Right cardiac atrium (tissue), 5 donors: ENCODE measurements around the gene IPO11. TPM values are rescaled to one million over a fixed set of nuclear protein-coding genes. Genes with fewer than 3 reads are reported as not detected.
"Not testable (repeated sequence)": the region's sequence is repeated elsewhere in the genome, so short reads cannot be mapped to it uniquely, and the experiment has no call there.

Source experiments
- ATAC-seq, 2 donors: fragments of 200-7000 bp; cut with Tn5 transposase; one replicate each; pipeline versions ENCODE4 v1.8.0 to v1.9.1; 2020; ENCODE audit warnings: moderate library complexity in 2 of 2, mild to moderate bottlenecking in 1 of 2
- DNase-seq, 3 donors: peaks; one replicate each; pipeline ENCODE4 v3.0.0-alpha.2; 2020
- H3K27ac ChIP-seq: one replicate; pipeline ENCODE4 v1.5.1; 2013; ENCODE audit warnings: mild to moderate bottlenecking, low read length, control low read depth, moderate library complexity
- H3K27me3 ChIP-seq: one replicate; pipeline ENCODE4 v1.6.1; 2013; ENCODE audit not compliant: control insufficient read depth, insufficient read depth
- H3K4me1 ChIP-seq: one replicate; pipeline ENCODE4 v1.6.1; 2013; ENCODE audit warnings: low read length; ENCODE audit not compliant: control insufficient read depth, insufficient read depth
- H3K4me3 ChIP-seq: one replicate; pipeline ENCODE4 v1.5.1; 2013; ENCODE audit warnings: low read length, control low read depth
- H3K9me3 ChIP-seq: one replicate; pipeline ENCODE4 v1.6.1; 2013; ENCODE audit warnings: low read length; ENCODE audit not compliant: control insufficient read depth
- WGBS: extraction: QIAGEN DNeasy Blood & Tissue Kit; methylation state at CpG from one replicate; pipeline ENCODE4 v1.1.7; 2013; 5-methylcytosine and 5-hydroxymethylcytosine counted together
- intact Hi-C, 4 donors: fragments of 100-400 bp; cut with DNase I; formaldehyde crosslinking; loops; one replicate each; pipeline versions ENCODE4 v1.11.0 to v1.14.0; 2022 to 2023
- polyA plus RNA-seq: library from polyadenylated mRNA; stranded (reverse); fragments of 200-250 nt; gene quantifications from one replicate; pipeline ENCODE4 v1.2.3, GENCODE V29; 2013
- total RNA-seq, 4 donors: library from RNA; stranded (reverse); fragmentation: NEBNext Ultra II Directional; extraction: Animal tissue kit (Norgen Biotek cat#: 25700); gene quantifications; one replicate each; pipeline ENCODE4 v1.2.1, GENCODE V29; 2021
- donor health status: healthy with polysubstance abuse.
- donor health status: DM: no; HTN: yes; CAD: no.
- donor health status: DM: no; HTN: no; CAD: no.
- donor health status: DM: no; HTN: yes; CAD: no; lungs with severe emphysema.
- donor health status: DM: yes; HTN: yes; CAD: no.

The IPO11 gene
- total and polyA plus RNA-seq, 5 donors: 10.2 to 37.4 (median 30.3) TPM

DNA sequence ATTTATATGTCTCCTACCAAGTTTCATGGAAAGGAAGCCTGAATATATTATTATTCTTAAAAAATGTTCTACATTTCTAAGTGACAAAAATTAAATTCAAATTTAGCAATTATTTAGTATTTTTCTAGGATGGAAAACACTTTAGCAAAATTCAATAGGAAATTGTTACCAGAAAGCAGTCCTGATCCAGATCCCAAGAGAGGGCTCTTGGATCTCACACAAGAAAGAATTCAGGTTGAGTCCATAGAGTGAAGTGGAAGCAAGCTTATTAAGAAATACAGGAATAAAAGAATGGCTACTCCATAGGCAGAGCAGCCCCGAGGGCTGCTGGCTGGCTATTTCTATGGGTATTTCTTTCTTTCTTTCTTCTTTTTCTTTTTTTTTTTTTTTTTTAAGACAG is 210.7 kb downstream of the IPO11 start:
- no peak for ATAC-seq
- Histone ChIP-seq H3K4me1 (no peaks in the 10 kb centered on the region), H3K27ac (no peak overlapping the region), H3K4me3 (no peak overlapping the region), H3K27me3 (no peaks in the 10 kb centered on the region), H3K9me3 (no peaks in the 10 kb centered on the region)
- intact Hi-C loops: no loop called here
- 87% methylated on average over 1 of the region's 1 CpG for WGBS
- no peak for DNase-seq

DNA sequence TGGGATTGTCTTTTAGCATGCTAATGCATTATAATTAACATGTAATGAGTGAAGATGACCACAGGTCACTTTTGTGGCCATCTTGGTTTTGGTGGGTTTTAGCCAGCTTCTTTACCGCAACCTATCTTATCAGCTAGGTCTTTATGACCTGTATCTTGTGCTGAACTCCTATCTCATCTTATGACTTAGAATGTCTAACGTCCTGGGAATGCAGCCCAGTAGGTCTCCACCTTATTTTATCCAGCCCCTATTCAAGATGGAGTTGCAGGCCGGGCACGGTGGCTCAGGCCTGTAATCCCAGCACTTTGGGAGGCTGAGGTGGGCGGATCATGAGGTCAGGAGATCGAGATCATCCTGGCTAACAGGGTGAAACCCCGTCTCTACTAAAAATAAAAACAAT is 211.9 kb downstream of the IPO11 start:
- DNase-seq, H3K27me3 ChIP-seq, ATAC-seq, H3K9me3 ChIP-seq, H3K4me1 ChIP-seq, H3K27ac ChIP-seq, intact Hi-C loops, H3K4me3 ChIP-seq: not testable (repeated sequence)
- WGBS: 94% methylated on average over 7 of the region's 7 CpGs

DNA sequence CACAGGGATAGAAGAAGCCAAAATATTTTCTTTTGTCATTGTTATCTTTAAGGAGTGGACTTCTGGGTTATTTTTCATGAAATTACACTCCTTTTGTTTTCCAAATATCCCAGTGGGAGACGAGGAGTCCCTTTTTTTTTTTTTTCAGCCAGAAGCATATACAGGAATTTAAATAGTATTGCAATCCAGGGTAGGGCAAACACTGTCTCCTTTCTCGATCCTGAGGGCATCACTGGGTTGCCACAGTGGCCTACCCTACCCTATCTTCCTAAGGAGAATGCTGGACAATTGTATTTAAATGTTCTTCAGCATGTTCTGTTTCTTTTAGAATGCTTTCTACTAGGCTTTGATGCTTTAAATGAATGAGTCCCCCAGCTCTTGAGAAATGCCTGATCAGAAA is 214.0 kb downstream of the IPO11 start:
- intact Hi-C loops: no loop called here
- 87% methylated on average over 2 of the region's 2 CpGs for WGBS

DNA sequence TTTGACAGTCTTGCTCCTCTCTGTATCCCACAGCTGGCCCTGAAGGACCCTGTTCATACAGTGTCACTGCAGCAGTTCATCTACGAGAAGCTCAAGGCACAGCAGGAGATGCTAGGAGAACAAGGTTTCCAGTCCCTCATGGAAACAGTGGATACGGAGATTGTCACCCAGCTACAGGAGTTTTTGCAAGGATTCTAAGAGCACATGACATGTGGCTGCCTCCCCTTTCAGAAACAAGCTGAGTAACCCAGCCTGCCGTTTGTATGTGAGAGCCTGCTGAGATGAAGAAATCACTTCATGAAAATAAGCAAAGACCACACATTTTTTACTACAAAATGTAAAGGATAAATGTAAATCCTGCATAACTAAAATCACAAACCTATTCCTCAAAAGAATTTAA is 214.6 kb downstream of the IPO11 start:
- no peak for DNase-seq
- no peak for ATAC-seq
- H3K27me3 ChIP-seq: no peaks in the 10 kb centered on the region
- H3K4me1 ChIP-seq: no peaks in the 10 kb centered on the region
- intact Hi-C loops: no loop called here
- no peak overlapping the region for H3K4me3 ChIP-seq
- 73% methylated on average over 3 of the region's 3 CpGs for WGBS
- no peaks in the 10 kb centered on the region for H3K9me3 ChIP-seq
- H3K27ac ChIP-seq: no peak overlapping the region

More for the DNA sequence above, 214.0 kb downstream of the IPO11 start:
- Histone ChIP-seq H3K4me1 (no peaks in the 10 kb centered on the region), H3K4me3 (no peak overlapping the region), H3K27me3 (no peaks in the 10 kb centered on the region), H3K9me3 (no peaks in the 10 kb centered on the region), H3K27ac (no peak overlapping the region)
- ATAC-seq (no peak), DNase-seq (no peak)

DNA sequence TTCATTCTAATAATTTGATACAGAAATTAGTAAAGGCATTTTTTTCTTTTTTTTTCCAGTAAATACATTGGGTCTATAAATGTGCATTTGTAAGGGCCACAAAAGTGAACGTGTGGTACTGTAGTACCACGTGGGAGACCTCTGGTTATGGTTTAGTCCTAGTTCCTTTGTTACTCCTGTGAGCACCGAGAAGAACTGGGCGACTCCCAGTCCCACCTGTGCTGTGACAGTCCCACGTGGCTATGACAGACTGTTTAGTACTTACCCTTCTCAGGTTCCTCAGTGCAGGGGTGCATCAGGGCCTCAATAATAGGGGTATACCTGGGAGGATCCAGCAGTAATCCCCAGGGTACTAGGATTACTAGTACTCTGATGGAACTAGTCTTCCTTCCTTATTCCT is 215.3 kb downstream of the IPO11 start:
- H3K9me3 ChIP-seq: no peaks in the 10 kb centered on the region
- intact Hi-C loops: no loop called here
- ATAC-seq (no peak), DNase-seq (no peak)
- 87% methylated on average over 5 of the region's 5 CpGs for WGBS
- H3K27ac ChIP-seq: no peak overlapping the region
- H3K4me1 ChIP-seq: no peaks in the 10 kb centered on the region
- no peak overlapping the region for H3K4me3 ChIP-seq
- no peaks in the 10 kb centered on the region for H3K27me3 ChIP-seq

DNA sequence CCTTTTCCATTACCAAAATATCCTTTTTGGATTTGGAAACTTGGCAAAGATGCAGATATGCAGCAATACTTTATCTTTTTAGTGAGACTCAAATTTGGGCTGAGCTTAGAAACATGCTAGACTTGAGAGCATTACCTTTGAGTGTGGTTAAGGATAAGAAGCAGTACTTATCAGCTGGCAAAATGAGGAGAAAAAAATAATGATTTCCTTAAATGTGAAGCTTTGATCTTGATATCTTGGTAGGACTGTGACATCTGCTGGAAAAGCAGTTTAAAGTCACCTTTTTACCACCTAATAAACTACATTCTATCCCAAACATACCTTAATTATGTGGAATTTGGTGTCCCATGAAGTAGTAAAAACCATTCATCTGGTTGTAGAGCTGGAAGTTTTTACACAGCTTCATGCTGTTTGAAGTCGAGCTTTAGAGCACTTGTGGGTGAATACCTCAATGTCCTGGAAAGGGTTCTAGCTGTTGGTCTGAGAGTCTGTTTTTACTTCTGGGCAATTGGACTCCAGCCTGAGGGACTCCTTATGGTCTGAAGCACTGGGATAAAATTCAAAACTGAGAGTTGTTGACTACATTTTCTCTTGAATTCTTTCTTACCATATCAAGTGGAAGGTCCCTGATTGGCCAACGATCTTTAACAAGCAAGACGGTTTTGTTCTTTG is 219.5 kb downstream of the IPO11 start:
- no peak overlapping the region for H3K27ac ChIP-seq
- intact Hi-C loops: no loop called here
- ATAC-seq (peak; percentile 26 to 34), DNase-seq (no peak)
- H3K4me3 ChIP-seq: no peak overlapping the region
- 62% methylated on average over 3 of the region's 3 CpGs for WGBS
- H3K4me1 ChIP-seq: no peaks in the 10 kb centered on the region
- H3K27me3 ChIP-seq: no peaks in the 10 kb centered on the region
- no peaks in the 10 kb centered on the region for H3K9me3 ChIP-seq

DNA sequence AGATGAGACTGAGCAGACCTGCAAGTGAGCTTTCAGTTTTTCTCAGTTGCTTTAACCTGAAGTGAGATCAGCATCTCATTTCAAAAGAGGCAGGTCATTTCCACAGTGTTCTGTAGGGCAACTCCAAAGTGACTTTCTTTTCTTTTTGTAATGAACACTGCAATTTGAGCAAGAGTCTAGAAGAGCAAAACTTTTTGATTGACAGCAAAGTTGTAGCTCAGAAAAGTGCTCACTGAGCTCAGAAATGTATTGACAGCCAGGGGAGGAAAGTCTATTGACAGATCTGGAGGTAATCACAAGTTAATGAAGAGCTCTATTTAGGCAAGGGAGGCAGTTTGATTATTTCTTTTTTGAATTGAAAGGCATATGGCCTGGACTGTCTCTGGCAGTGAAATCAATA is 220.7 kb downstream of the IPO11 start:
- no peaks in the 10 kb centered on the region for H3K27me3 ChIP-seq
- H3K9me3 ChIP-seq: no peaks in the 10 kb centered on the region
- no peaks in the 10 kb centered on the region for H3K4me1 ChIP-seq
- no peak overlapping the region for H3K27ac ChIP-seq
- no peak overlapping the region for H3K4me3 ChIP-seq
- no peak for ATAC-seq
- intact Hi-C loops: no loop called here
- no peak for DNase-seq

DNA sequence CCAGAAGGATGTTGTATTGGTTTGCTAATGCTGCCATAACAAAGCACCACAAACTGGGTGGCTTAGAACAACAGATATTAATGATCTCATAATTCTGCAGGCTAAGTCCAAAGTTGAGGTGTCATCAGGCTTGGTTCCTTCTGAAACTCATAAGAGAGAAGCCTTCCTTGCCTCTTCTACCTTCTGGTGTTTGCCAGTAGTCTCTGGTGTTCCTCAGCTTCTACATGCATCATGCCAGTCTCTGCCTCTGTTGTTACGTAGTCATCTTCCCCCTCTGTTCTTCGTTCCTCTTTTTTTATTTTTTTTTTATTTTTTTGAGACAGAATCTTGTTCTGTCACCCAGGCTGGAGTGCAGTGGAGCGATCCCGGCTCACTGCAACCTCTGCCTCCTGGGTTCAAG is 227.9 kb downstream of the IPO11 start:
- DNase-seq (no peak), ATAC-seq (no peak)
- no peak overlapping the region for H3K27ac ChIP-seq
- no peak overlapping the region for H3K4me3 ChIP-seq
- intact Hi-C loops: no loop called here
- no peaks in the 10 kb centered on the region for H3K27me3 ChIP-seq
- 88% methylated on average over 4 of the region's 4 CpGs for WGBS
- no peaks in the 10 kb centered on the region for H3K9me3 ChIP-seq
- H3K4me1 ChIP-seq: peaks cover 5% of the 10 kb centered on the region

DNA sequence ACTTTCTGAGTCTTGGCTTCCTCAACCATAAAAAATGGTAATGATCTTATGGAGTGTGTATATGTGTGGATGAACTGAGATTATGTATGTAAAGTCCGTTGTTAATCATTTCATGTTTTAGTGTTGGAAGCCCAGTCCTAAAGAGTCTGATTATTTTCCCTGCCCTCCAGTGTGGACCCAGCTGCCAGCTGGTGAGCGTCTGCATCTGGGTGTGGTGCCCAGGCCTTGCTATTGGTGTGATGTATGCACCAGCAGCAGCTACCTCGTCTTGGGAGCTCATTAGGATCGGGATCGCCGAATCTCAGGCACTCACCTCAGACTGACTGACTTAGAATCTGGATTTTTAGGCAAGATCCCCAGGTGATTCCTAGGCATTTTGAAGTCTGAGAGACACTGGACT is 229.9 kb downstream of the IPO11 start:
- H3K4me1 ChIP-seq: peaks cover 5% of the 10 kb centered on the region
- DNase-seq (no peak), ATAC-seq (no peak)
- intact Hi-C loops: no loop called here
- no peak overlapping the region for H3K27ac ChIP-seq
- H3K27me3 ChIP-seq: no peaks in the 10 kb centered on the region
- no peak overlapping the region for H3K4me3 ChIP-seq
- 88% methylated on average over 6 of the region's 6 CpGs for WGBS
- no peaks in the 10 kb centered on the region for H3K9me3 ChIP-seq

DNA sequence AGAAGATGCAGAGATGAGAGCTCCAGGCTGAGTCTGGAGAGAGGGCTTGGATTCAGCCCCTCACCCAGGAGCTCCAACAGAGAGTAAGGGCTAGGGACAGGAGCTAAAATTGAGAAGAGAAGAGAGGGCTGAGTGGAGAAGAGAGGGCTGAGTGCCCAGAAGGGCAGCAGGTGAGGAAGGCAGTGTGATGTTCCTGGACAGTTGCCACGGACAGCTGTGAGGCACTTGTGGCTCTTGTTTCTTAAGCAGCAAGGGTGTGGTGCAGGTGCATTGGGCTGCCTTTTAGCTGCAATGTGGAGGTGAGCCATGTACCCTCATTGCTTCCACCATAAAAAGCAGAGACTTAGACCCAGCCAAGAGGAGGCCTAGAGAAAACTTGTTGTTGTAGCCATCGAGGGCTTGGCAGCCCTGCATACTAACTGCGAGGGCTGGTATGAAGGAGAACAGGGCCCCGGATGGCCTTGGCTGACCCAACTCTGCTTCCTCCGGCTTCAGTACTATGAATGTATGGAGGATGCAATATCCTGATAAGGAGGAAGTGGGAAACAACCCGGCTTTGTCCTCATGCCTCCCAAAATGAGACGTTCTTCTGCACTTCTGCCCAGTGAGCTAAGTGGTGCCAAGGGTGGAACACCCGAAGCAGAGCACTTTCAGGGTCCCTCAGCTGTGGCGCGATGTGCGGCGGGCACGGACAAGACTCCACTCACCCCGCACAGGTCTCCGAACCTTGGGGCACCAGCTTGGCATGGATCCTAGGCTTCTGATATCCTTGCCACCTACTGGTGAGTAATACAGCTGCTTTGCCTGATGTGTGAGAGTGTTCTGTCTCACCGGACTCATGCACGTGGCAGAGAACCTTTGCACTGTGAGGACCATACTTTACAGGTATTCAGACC is 231.2 kb downstream of the IPO11 start:
- intact Hi-C loops: no loop called here
- WGBS: 73% methylated on average over 17 of the region's 17 CpGs

DNA sequence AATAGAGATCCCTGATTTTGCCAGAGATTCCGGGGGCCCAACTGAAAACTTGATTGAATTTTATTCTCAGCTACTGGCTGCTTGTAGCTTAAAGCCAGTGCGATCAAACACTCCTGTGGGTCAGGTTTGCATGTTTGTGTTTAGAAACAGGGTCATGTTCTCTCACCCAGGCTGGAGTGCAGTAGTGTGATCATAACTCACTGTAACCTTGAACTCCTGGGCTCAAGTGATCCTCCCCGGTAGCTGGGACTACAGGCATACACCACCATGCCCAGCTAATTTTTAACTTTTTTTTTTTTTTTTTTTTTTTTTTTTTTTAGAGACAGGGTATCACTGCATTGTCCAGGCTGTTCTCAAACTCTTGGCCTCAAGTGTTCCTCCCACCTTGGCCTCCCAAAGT is 232.7 kb downstream of the IPO11 start:
- Histone ChIP-seq H3K9me3 (no peaks in the 10 kb centered on the region), H3K4me1 (peaks cover 5% of the 10 kb centered on the region), H3K27ac (no peak overlapping the region), H3K27me3 (no peaks in the 10 kb centered on the region), H3K4me3 (no peak overlapping the region)
- intact Hi-C loops: no loop called here
- DNase-seq: no peak
- 98% methylated on average over 3 of the region's 3 CpGs for WGBS
- no peak for ATAC-seq

More for the DNA sequence above, 231.2 kb downstream of the IPO11 start:
- DNase-seq (peak in 1 of 3 donors; percentile 46), ATAC-seq (peak; percentile 27 to 53)
- H3K27me3 ChIP-seq: no peaks in the 10 kb centered on the region
- no peak overlapping the region for H3K27ac ChIP-seq
- no peak overlapping the region for H3K4me3 ChIP-seq
- no peaks in the 10 kb centered on the region for H3K9me3 ChIP-seq
- peaks cover 5% of the 10 kb centered on the region for H3K4me1 ChIP-seq
